Measurements from ENCODE around the gene RRP8.

DNA sequence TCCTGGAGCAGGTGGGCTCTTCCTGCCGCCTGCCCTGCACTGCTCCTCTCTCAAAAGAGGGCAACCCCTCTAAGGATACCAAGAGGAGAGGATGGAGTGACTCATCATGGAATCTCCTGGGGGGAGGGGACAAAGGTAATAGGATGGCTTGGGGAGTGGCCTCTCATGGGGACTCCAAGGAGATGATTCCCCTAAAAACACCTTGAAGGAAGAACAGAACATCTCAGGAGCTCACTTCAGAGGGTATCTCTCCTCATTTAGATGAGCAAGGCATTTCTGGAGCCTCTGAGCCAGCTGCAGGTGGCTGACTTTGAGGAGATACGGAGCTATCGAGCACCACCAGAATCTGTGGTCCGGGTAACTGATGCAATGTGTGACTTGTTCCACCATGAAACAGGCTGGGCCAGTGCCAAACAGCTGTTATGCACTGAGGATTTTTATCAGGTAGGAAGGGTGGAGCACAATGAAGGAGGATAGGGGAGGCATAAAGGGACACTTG lies 40.2 kb downstream of the RRP8 start:
- TF ChIP-seq, protein P1, sequence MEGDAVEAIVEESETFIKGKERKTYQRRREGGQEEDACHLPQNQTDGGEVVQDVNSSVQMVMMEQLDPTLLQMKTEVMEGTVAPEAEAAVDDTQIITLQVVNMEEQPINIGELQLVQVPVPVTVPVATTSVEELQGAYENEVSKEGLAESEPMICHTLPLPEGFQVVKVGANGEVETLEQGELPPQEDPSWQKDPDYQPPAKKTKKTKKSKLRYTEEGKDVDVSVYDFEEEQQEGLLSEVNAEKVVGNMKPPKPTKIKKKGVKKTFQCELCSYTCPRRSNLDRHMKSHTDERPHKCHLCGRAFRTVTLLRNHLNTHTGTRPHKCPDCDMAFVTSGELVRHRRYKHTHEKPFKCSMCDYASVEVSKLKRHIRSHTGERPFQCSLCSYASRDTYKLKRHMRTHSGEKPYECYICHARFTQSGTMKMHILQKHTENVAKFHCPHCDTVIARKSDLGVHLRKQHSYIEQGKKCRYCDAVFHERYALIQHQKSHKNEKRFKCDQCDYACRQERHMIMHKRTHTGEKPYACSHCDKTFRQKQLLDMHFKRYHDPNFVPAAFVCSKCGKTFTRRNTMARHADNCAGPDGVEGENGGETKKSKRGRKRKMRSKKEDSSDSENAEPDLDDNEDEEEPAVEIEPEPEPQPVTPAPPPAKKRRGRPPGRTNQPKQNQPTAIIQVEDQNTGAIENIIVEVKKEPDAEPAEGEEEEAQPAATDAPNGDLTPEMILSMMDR (IDR thresholded peaks at IDR 0.05) = no peak
- TF ChIP-seq EP300 (IDR thresholded peaks at IDR 0.05) = no peak

Data from tibial nerve (tissue), 4 donors.